Stimulated activated CD4-positive, alpha-beta T cell treated with anti-CD3 and anti-CD28 coated beads, TNF-alpha, amount 100 ng/mL, for 1 hour (primary cell): ENCODE data around the gene LOXL3.

Source experiments
- DNase-seq, 3 donors: peaks; one replicate each; pipeline ENCODE4 v3.0.0-alpha.2; 2020; ENCODE audit warnings: low read depth in 3 of 3, low spot score in 1 of 3

The LOXL3 gene

DNA sequence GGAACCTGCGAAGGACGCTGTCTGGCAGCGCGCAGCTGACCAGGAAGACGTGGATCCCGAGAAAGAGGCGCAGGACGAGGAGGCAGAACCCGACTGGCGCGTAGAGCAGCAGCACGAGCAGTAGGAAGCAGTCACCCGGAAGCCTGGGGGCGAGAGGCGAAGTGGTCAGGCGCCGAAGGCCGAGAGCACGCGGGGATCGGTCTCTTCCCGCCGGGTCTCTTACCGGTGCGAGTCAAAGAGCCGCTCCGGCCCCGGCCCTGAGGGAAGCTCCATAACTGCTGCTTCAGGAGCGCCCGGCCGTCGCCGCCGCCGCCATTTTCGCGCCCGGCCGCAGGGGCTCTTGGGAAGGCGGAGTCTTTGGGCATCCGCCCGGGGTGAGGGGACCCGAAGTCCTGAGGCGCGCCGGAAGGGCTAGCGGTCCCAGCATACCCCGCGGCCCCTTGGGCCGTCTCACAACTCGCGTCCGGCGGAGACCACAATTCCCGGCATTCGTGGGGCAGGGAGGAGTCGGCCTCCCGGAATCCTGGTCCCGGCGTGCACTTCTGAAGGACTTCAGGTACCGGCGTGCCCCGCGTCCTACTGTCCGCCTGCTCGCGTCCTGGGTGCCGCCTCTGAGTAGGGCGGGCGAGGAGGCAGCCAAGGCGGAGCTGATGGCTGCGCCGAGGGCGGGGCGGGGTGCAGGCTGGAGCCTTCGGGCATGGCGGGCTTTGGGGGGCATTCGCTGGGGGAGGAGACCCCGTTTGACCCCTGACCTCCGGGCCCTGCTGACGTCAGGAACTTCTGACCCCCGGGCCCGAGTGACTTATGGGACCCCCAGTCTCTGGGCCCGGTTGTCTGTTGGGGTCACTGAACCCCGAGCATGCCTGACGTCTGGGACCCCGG is 24.1 kb downstream of the LOXL3 start, which contains the start of the genes AUP1 and HTRA2:
AUP1 (minus strand) TSS at position 350 of the 882 bp plus-strand sequence; CDS start at position 273, 77 bp downstream.
HTRA2 (plus strand) TSS at position 577 of the 882 bp plus-strand sequence; CDS start at position 651, 74 bp downstream.
- DNase-seq, result peak; percentile 64 to 71 (median 68)

DNA sequence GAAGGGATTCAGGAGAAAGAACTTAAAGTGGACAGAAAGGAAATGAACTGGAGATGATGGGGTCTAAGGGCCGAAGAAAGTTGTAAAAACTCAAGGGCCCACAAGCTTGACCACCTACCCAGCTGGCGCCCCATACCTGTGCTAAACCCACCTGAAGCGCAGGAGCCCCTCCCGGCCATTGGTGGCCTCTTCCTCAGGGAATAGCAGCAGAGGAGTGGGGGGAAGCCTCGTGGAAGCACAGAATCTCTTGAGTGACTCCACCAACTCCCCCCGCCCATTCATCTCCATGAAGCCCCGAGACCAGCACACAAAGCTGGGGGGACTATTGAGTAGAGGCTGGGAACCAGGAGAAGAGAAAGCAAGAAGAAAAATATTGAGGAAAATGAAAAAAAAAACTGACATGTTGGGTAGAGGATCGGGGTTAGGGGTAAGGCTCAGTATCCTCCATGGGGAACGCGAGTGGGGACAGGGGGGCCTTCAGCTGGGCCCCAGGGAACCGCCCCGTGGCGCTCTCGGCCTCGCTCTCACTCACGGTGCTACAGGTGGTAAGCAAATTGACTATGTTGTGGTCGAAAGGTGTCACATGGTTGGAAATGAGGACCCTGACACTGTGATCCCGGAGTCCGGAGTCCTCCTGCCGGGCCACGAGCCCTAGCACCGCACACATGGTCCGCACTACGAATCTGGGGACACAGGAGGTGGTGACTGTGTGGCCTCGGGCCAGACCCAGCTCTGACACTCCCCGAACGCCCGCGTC is 25.0 kb downstream of the LOXL3 start:
- no peak for DNase-seq

DNA sequence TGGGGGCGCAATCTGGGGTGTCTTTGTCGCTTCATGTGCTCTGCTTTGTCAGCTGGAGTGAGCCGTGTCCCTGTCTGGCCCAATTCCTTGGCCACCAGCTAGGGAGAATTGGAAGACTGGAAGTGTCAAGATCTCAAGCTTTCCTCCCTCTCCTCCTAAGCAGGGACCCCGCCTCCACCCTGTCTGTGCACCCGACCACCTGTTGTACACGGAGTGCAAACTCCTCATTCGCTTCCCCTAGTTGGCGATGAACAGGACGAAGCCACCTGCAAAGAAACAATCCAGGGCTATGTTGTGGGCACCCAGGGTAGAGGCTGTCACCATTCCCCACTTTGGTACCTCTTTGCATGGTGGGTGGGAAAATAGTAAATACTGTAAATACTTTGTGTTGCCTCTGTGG is 26.0 kb downstream of the LOXL3 start:
- DNase-seq, result no peak

DNA sequence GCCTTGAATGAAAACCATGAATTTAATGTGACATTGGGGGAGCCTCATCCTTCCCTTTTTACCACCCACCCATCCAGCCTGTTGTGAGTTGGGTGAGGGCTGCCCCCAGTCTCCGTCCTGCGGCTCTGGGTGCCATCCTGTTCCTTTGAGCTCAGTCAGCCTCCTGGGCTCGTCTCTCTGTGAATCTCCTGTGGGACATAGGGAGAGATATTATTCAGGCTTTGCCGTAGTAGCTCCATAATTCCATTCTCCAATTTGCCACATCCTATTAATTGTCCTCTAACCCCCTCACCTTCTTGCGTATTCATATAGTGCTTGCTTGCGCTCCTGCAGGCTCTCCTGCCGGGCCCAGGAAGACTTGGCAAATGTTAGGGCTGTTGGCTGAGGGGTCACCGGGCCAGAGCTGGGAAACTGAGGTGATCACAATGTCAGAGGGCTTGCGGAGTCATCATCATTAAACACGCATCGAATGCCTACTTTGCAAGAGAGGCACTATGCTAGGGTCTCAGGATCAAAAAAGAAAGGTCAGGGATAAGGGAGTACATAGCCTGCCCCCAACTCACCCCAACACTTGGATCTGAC is 27.0 kb downstream of the LOXL3 start:
- no peak for DNase-seq

DNA sequence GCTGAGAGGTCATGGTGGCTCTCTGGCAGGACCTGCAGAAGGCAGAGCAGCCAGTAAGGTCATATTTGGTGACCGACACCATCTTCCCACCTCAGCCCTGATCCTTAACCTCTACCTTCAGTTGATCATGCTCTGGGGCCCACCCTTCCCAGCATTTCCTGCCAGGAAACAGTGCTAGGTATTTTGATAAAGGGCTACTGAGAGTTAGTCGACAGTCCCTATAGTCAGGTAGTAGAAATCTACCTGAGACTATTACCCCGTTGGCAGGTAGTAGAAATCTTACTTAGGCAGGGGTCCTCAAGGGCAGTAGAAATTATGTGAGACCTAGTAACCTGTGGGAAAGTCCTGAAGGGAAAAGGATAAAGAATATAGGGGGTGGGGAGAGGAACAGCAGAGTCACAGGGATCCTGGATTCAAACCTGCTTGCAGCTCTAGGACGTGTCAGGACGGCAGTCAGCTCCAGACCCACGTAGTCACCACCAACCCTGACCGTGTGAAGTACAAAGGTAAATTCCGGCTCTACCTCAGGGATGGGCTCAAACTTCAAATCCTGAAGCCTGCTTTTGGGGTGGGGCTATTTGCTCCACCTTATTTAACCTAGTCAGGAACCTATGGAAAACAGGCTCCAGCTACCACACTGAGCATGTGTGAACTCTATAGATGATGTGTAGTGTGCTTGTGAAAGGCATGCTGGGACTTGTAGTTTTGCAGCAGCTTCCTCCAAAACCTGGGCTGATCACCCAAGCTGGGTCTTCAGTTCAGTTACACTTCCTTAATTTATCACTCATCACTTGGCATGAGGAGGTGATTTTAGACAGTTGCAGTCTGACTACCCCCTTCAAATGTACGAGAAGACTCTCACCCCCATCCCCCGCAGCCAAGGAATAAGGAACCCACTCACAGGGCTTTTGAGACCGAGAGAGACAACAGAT is 27.8 kb downstream of the LOXL3 start, which contains the start of gene DQX1:
DQX1 (minus strand) TSS at position 515 of the 932 bp plus-strand sequence; CDS start at position 13, 502 bp downstream.
- DNase-seq, result no peak

DNA sequence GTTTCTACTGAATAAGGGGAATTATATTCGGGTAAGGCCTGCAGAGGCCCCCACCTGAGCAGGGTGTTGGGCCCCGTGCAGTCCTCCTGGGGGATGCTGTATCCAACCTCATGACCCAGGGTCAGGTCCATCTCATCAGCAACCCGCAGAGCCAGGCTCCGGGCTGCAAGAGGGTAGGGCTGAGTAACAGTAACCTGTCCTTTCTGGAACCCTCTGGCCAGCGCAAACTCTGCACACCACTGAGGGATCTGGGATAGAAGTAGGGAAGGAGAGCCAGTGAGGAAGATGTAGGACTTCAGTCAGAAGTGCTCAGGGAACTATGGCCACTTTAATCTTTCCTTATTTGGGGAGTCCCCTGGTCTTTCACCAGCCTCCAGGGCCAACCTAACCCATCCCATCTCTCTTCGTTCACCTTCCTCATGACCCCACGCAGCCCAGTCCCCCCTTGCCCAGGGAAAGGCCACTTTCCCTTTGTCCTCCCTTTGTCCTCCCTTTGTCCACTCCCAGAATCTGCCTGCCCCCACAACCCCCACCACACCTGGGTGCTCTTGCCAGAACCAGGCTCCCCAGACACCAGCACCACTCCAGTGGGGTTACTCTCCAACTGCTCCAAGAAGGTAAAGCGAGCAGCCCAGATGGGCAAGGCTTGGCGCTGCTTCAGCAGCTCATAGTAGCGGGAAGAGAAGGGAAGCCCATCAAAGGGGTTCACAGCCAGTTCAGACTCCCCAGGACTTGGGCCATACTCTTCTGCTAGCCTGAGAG is 28.6 kb downstream of the LOXL3 start:
- DNase-seq, result no peak

DNA sequence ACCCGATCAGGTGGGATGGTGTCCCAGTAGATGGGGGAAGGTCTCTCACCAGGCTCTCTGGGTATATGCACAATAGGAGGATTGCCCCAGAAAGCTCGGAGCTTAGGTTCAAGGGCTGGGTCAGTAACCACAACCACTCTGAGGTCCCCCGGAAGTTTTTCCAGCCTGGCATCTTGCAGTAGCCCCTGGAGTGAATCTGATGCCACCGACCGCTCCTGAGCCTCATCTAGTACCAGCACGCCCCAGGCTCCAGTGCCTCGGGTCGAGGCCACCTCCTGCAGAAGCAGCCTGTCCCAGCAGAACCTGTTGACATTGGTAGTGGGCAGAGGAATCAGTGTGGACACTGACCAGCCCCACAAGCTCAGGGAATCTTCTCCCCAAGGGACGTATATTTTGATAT is 29.7 kb downstream of the LOXL3 start:
- DNase-seq, result no peak

DNA sequence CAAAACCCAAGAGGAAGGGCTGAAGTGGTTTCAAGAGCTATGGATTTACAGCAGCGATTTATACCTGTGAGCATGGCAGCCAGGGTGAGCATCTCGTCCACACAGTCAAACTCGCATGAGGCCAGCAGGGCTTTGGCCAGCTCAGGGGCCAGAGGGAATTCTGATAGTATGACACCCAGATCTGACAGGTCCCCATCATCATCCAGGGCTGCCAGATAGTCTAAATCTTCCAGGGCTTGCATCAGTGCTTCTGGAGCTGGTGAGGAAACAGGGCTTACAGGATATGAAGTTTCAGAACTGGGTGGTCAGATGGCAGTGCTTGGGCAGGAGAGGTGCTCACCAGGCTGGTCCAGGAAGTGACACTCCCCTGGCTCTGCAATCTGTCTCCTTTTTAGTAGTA is 31.2 kb downstream of the LOXL3 start:
- no peak for DNase-seq

DNA sequence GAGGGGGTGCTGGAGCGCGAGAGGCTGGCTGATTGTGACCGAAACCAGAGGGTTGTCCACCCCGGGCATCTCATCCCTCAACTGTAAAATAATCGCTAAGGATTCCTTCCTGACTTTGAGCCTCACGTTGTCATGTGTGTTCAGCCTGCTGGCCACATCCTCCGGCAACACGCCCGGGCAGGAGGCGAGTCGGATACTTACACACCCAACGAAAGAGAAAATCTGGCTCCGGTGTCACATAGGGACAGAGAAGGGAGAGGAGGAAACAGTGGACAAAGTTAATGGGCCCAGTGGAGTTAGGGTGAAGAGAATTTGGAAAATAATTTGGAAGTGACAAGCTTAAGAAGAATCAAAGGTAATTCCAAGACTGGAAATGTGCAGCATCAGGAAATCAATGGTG is 37.1 kb downstream of the LOXL3 start:
- DNase-seq, result no peak

DNA sequence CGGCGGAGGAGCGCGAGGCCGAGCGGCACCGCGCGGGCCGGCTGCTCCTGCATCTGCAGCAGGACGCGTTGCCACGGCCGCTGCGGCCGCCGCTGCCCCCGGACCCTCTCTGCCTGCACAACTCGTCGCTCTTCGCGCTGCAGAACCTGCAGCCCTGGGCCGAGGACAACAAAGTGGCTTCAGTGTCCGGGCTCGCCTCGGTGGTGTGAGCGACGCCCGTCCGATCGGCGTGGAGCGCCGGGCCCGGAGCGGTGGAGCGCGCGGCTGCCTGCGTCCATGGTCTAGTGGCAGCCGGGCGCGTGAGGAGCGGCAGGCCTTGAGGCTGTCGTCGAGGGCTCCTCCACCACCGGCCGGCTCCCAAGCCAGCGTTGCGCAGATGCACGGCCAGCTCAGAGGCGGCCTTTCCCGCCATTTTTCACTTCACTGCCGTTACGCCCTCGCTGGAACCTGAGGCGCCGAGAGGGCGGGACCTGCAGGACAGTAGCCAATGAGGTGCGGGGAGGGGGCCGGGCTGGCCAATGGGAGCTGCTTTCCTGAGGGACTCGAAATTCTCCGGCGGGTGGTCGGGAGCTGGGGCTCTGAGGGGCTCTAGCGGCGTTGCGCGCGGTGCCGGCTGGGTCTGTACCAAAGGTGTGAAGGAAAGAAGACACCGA is 37.6 kb downstream of the LOXL3 start:
- peak in 2 of 3 donors; percentile 58 to 80 for DNase-seq

DNA sequence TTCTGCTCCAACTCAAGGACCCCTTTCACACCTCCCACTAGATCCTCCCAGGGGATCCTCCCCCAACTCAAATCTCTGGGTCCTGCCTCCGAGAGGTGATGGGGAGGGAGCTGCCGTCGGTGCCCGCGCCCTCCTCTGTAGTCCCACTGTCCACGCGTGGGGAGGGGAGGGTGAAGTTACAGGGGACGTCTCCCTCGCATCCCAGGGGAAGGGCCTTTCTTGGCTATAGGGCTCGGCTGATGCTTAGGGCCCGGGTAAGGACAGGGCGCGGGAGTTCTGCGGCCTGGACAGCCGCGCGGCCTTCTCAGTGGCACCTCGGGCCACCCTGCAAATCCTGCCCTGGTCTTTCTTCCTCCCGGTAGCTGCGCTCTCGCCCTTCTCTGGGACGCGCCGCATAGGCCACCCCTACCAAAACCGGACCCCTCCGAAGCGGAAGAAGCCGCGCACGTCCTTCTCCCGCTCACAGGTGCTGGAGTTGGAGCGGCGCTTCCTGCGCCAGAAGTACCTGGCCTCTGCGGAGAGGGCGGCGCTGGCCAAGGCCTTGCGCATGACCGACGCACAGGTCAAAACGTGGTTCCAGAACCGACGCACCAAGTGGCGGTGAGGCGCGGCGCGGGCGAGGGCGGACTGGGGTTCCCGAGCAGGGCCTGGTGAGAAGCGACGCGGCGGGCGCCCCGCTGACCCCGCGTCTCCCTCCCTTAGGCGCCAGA is 38.3 kb downstream of the LOXL3 start:
- DNase-seq, result no peak

DNA sequence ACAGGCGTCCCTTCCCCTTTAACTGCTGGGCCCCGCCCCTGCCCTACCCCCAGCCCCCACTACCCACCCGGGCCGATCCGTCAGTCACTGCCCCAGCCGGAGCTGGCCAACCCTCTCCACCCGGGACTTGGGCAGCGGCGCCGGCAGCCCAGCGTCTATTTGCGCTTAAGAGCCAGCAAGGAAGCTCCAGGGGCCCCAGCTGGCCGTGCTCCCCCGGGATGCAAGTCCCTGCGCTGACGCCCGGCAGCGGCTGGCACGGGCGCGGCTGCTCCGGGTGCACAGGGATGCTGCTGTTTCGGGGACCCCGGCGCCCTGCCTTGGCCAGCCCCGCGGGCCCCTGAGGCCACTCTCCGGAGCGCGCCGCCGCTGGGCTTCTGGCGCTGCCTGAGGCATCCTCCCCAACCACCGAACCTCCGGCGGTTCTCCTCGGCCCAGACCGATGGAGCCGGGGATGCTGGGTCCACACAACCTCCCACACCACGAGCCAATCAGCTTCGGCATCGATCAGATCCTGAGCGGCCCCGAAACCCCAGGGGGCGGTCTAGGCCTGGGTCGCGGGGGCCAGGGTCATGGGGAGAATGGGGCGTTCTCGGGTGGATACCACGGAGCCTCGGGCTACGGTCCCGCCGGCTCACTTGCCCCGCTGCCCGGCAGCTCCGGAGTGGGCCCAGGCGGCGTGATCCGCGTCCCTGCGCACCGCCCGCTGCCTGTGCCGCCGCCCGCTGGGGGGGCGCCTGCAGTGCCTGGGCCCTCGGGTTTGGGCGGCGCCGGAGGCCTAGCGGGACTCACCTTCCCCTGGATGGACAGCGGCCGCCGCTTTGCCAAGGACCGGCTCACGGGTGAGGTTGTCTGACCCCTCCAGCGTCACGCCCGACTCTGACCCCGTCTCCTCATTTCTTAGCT is 39.1 kb downstream of the LOXL3 start, which contains the start of gene TLX2:
TLX2 (plus strand) TSS at position 83 of the 903 bp plus-strand sequence; CDS start at position 440, 357 bp downstream.
- DNase-seq, result no peak

DNA sequence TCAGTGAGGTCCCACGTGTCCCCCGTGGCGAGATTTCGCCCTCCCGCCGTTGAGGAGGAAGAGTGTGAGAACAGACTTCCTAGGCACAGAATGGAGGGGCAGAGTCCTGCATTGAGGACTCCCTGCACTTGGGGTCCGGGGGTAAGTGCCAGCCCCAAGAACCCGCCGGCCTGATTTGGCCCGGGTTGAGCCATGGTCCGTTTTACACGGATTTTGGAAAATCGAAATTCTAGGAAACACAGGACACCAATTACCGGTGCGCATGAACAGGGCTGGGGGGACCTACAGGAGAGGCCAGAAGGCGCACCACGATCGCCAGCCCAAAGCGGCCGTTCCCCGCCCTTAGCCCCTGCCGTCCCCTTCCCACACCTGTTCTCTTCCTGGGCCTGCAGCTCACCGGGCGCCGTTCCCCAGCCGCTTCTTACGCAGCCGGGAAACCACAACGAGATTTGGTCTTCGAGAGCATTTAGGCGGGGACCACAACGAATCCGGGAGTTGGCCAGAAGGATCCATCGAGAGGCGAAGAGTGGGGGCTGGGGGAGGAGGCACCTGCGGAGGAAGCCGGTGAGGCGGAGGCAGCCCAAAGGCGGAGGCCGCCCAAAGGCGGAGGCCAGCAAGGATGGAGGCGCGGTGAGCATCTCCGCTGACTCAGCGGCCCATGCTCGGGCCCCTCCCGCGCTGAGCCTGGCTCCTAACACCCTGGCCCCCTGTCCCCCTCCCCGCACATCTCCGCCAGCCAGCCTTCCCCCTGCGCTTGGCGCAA is 40.0 kb downstream of the LOXL3 start:
- DNase-seq, result no peak

DNA sequence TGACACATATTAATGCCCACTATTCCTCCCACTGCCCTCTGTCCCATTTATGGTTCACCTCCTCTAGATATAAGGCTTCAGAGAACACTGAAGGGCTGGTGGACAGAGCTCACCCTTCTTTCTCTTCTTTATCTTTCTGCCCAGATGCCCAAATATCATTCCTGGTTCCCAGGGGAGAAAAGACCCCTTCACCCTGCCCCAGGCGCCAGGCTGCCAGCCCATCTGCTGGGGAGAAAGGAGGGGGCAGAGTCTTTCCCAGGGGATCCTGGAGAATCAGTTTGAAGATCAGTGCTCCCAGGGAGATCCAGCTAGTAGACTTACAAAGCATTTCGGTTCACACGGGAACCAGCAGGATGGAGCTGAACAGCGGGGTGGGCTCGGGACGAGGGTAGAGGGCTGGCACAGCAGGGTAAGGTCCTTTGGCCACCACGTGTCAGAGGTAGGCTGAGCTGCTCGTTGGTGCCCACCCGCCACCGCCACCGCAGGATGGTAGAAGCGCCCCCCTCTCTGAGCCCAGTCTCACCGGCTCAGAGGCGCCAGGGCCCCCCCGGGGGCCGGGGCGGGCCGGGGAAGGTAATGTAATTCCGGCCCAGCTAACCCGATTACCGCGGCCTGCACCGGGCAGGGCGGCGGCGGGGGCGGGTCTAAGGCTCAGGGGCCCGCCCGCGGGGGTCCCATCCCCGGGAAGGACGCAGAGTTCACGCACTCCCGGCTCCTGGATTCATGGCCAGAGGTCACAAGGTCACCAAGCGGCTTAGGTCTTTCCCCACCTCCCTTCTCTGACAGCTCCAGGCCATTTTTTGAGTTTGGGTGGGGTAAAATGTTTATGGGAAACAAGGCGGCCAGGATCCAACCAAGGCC is 40.8 kb downstream of the LOXL3 start:
- DNase-seq, result no peak

DNA sequence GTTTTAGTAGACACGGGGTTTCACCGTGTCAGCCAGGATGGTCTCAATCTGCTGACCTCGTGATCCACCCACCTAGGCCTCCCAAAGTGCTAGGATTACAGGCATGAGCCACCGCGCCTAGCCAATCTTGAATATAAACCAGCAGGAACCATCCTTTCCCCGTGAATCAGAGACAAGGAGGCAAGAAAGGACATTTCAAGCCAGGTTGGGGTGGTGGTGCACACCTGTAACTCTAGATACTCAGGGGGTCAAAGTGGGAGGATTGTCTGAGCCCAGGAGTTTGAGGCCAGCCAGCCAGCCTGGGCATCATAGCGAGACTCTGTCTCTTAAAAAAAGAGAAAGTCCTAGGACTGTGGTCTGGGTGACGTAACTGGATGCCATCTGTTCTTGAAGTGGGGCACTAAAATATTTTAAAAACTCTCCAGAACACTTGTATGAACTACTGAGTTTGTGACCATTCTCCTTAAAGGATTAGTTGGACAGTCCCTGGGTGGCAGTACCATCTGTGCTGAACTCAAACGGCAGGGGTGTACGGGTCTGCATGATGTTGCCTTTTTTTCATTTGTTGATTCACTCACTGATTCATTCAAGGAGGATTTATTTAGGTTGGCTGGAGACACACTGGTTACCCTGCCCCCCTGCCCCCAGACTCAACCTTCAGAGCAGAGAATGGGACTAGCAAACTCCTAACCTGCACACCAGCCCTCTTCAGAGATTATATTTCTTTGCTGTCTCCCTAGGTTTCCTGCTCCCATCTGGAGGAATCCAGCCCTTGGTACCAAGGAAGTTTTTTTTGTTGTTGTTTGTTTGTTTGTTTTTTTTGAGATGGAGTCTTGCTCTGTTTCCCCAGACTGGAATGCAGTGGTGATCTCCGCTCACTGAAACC is 42.4 kb downstream of the LOXL3 start:
- DNase-seq, result no peak
